Small intestine (tissue), 7 donors: Measurements from ENCODE around the gene CCDC149. TPM values are rescaled to one million over a fixed set of nuclear protein-coding genes. Genes with fewer than 3 reads are reported as not detected.

ENCODE experiments used
- DNase-seq, 2 donors: peaks; one replicate each; pipeline versions ENCODE4 v3.0.0 to v3.0.0-alpha.2; 2013
- FAIRE-seq: peaks from 2 replicates; lab custom pipeline; 2012; peaks lifted over from hg19 to GRCh38; lab: Jason Lieb, UNC
- H3K27ac ChIP-seq, 3 donors: one replicate each; pipeline ENCODE4 v1.5.1; 2013; ENCODE audit warnings: low read length in 2 of 3, mild to moderate bottlenecking in 2 of 3, control low read depth in 1 of 3, inconsistent platforms in 1 of 3, low read depth in 1 of 3, moderate library complexity in 1 of 3
- H3K27me3 ChIP-seq, 3 donors: one replicate each; pipeline ENCODE4 v1.6.1; 2013; ENCODE audit warnings: low read length in 3 of 3, inconsistent platforms in 1 of 3; ENCODE audit not compliant: control insufficient read depth in 3 of 3, insufficient read depth in 3 of 3
- H3K36me3 ChIP-seq, 3 donors: one replicate each; pipeline ENCODE4 v1.6.1; 2013; ENCODE audit warnings: low read length in 3 of 3, inconsistent platforms in 1 of 3, low read depth in 1 of 3, mild to moderate bottlenecking in 1 of 3, moderate library complexity in 1 of 3; ENCODE audit not compliant: control insufficient read depth in 3 of 3, insufficient read depth in 2 of 3
- H3K4me1 ChIP-seq, 3 donors: one replicate each; pipeline ENCODE4 v1.6.1; 2013; ENCODE audit warnings: low read length in 2 of 3, inconsistent platforms in 1 of 3, low read depth in 1 of 3, mild to moderate bottlenecking in 1 of 3, moderate library complexity in 1 of 3; ENCODE audit not compliant: control insufficient read depth in 3 of 3, insufficient read depth in 2 of 3
- H3K4me3 ChIP-seq, 3 donors: one replicate each; pipeline ENCODE4 v1.5.1; 2013; ENCODE audit warnings: low read length in 3 of 3, control low read depth in 1 of 3, inconsistent platforms in 1 of 3, low read depth in 1 of 3, mild to moderate bottlenecking in 1 of 3, moderate library complexity in 1 of 3
- H3K9me3 ChIP-seq, 2 donors: one replicate each; pipeline ENCODE4 v1.6.1; 2013; ENCODE audit warnings: low read depth in 1 of 2, low read length in 1 of 2; ENCODE audit not compliant: control insufficient read depth in 2 of 2, insufficient read depth in 1 of 2
- WGBS, 3 donors: extraction: QIAGEN DNeasy Blood & Tissue Kit; methylation state at CpG; one replicate each; pipeline ENCODE4 v1.1.7; 2013; 5-methylcytosine and 5-hydroxymethylcytosine counted together
- polyA plus RNA-seq, 4 donors: library from polyadenylated mRNA; stranded (reverse) in 3 of 4; unstranded in 1 of 4; fragments of 200-250 nt in 3 of 4; fragments of 120-200 nt in 1 of 4; gene quantifications; one replicate each; pipeline versions ENCODE4 v1.2.1 to v1.2.3, GENCODE V29; 2013
- donor health status: healthy with polysubstance abuse.
- donor health status: control.
- donor health status: control.
- donor health status: Bipolar disorder and iron deficiency.
- donor health status: healthy.

Gene CCDC149
- polyA plus RNA-seq, 4 donors, result 2.2 to 13.2 (median 5.2) TPM

DNA sequence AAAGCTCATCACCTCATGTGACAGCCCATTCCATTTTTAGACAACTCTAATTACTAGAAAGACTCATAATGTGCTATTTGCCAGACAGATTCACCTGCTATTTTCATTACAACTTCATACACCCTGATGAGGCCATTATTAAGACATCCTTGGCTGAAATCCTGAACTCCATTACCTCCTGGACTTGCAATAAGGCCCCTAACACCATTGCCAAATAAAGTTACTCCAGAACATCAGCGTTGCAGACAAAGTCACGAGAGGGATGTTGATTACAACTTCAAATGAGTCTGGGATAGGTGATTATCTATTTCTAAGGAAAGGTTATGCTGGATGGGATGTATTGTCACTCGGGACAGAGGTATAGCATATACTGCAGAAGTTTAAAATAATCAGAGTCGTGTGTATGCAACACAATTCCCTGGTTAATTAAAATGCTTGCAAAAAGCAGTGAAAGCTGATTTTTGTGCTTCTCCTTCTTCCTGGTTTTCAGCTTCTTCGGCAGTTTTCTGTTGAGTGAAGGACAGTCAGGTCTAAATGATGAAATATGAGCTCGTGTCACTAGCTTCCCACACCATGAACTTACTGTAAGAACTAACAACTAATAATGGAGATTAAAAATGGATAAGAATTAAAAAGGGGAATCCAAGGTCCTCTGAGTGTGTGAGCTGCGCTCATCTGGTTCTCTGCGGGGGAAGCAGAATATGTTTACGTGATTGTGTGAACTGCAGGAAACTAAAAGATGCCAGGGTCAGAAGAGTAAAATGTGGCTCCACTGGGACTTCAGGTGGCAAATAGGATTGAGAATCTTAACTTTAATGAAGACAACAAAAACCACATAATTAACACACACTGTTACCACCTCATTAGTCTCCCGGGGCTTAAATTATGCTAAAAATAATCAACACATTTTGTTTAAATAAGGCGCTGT, 135.0 kb downstream of the CCDC149 start:
- H3K36me3 ChIP-seq, result no peaks in the 10 kb centered on the region
- no peaks in the 10 kb centered on the region for H3K4me1 ChIP-seq
- no peak overlapping the region for H3K4me3 ChIP-seq
- WGBS, 3 donors, result 62 to 71% (median 69%) methylated on average over 11 of the region's 11 CpGs
- no peaks in the 10 kb centered on the region for H3K9me3 ChIP-seq
- DNase-seq (no peak), FAIRE-seq (no peak)
- no peaks in the 10 kb centered on the region for H3K27me3 ChIP-seq
- no peak overlapping the region for H3K27ac ChIP-seq

DNA sequence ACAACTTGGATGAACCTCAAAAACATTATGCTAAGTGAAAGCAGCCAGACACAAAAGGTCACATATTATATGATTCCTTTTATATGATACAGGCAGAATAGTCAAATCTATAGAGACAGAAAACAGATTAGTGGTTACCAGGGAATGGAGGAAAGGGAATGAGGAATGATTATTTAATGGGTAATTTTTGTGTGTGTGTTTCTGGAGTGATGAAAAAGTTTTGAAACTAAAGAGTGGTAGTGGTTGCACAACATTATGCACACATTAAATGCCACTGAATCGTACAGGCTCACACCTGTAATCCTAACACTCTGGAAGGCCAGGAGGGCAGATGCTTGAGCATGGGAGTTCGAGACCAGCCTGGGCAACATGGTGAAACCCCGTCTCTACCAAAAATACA, 137.1 kb downstream of the CCDC149 start:
- Histone ChIP-seq H3K4me3 (no peak overlapping the region), H3K4me1 (no peaks in the 10 kb centered on the region), H3K27ac (no peak overlapping the region), H3K9me3 (no peaks in the 10 kb centered on the region), H3K36me3 (no peaks in the 10 kb centered on the region), H3K27me3 (peaks cover 0 to 3% (median 0%) of the 10 kb centered on the region in 3 donors)
- DNase-seq, result no peak
- WGBS, 3 donors, result 81 to 91% (median 82%) methylated on average over 3 of the region's 3 CpGs
- no peak for FAIRE-seq

DNA sequence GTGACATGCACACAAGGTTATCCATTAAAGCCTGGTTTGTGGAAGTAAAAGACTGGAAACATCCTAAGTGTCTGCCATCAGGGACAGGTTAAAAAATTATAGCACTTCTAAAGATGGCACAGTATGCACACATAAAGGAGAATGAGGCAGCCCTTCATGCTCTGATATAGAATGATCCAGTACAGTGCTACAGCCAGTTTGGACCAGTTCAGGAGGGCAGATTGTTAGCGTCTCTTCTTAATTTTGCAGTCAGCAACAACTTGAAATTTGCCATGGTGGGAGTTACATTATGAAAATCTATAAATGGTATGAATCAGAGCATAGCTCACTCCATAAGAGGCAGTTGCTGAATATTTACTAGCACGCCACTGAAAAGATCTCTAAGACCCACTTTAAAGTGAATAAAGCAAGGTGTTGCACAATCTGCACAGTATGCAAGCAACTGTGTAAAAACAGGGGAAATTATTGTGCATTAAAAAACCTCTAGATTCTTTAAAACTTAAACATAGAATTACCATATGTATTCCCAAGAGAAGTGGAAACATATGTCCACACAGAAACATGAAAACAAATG, 137.7 kb downstream of the CCDC149 start:
- no peak for FAIRE-seq
- Histone ChIP-seq H3K27me3 (peaks cover 0 to 3% (median 0%) of the 10 kb centered on the region in 3 donors), H3K27ac (no peak overlapping the region), H3K4me1 (peaks cover 0 to 4% (median 0%) of the 10 kb centered on the region in 3 donors), H3K9me3 (no peaks in the 10 kb centered on the region), H3K4me3 (no peak overlapping the region), H3K36me3 (no peaks in the 10 kb centered on the region)
- 71 to 87% (median 80%) methylated on average over 2 of the region's 2 CpGs for WGBS, 3 donors
- no peak for DNase-seq

DNA sequence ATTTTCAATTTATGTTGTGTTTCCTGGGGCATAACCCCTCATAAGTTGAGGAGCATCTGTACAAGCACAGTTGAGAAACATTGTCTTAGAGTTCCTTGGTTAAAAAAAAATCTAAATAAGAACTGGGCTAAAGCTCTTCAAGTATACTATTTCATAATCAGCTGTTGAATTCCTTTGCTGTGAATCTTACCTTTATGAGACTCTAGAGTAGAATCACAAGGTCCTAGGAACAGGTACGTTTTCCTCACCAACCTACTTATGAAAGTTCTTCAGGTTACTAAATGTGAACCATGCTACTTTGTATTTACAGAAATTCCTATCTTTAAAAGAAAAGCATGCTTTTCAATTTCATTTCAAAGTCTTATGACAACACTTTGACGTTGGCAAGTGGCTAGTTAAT, 138.4 kb downstream of the CCDC149 start:
- Histone ChIP-seq H3K4me1 (peaks cover 0 to 4% (median 0%) of the 10 kb centered on the region in 3 donors), H3K4me3 (no peak overlapping the region), H3K27me3 (peaks cover 0 to 3% (median 0%) of the 10 kb centered on the region in 3 donors), H3K9me3 (no peaks in the 10 kb centered on the region), H3K27ac (no peak overlapping the region), H3K36me3 (no peaks in the 10 kb centered on the region)
- no peak for DNase-seq
- no peak for FAIRE-seq
- WGBS, 3 donors, result 24 to 34% (median 32%) methylated on average over 2 of the region's 2 CpGs

DNA sequence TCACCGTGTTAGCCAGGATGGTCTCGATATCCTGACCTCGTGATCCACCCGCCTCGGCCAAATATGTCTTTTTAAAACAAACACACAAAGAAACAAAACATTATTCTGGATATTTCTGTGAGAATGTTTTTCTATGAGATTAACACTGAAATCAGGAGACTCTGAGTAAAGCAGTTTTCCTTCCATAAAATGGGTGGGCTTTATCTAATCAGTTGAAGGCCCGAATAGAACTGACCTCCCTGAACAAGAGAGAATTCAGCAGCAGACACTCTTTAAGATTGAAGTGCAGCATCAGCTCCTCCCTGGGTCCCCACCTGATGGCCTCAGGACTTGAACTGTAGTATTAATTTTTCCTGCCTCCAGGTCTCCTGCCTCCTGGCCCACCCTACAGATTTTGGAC, 139.9 kb downstream of the CCDC149 start:
- Histone ChIP-seq H3K4me3 (no peak overlapping the region), H3K9me3 (no peaks in the 10 kb centered on the region), H3K4me1 (peaks cover 0 to 4% (median 0%) of the 10 kb centered on the region in 3 donors), H3K36me3 (no peaks in the 10 kb centered on the region), H3K27me3 (peaks cover 0 to 3% (median 0%) of the 10 kb centered on the region in 3 donors), H3K27ac (no peak overlapping the region)
- no peak for FAIRE-seq
- DNase-seq, result no peak
- WGBS, 3 donors, result 95 to 97% (median 95%) methylated on average over 6 of the region's 6 CpGs

DNA sequence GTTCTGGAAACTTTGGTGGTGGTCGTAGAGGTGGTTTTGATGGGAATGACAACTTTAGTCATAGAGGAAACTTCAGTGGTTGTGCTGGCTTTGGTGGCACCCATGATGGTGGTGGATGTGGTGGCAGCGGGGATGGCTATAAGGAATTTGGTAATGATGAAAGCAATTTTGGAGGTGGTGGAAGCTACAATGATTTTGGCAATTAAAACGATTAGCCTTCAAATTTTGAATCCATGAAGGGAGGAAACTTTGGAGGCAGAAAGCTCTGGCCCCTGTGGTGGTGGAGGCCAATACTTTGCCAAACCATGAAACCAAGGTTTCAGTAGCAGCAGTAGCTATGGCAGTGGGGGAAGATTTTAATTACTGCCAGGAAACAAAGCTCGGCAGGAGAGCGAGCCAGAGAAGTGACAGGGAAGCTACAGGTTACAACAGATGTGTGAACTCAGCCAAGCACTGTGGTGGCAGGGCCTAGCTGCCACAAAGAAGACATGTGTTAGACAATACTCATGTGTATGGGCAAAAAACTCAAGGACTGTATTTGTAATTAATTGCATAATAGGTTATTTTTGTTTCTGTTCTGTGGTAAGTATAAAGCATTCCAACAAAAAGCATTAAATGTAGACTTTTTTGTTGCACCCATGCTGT, 140.7 kb downstream of the CCDC149 start:
- Histone ChIP-seq H3K27ac (no peak overlapping the region), H3K4me3 (no peak overlapping the region), H3K9me3 (no peaks in the 10 kb centered on the region), H3K27me3 (peaks cover 0 to 3% (median 0%) of the 10 kb centered on the region in 3 donors), H3K36me3 (no peaks in the 10 kb centered on the region), H3K4me1 (peaks cover 0 to 4% (median 0%) of the 10 kb centered on the region in 3 donors)
- DNase-seq, result no peak
- 79 to 87% (median 80%) methylated on average over 5 of the region's 5 CpGs for WGBS, 3 donors
- FAIRE-seq, result no peak

DNA sequence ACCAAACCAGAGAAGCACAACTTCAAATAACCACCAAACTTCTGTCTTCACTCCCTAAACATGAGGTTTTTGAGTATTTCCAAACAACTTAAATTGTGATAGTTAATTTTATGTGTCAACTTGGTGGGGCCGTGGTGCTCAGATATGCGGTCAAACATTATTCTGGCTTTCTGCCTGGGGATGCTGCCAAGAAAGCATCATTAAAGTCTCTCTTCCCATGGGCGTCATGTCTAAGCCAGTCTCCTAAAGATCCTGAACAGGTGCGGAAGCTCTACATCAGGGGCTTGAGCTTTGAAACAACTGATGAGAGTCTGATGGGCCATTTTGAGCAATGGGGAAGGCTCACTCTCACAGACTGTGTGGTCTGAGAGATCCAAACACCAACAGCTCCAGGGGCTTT, 141.6 kb downstream of the CCDC149 start:
- FAIRE-seq (no peak), DNase-seq (no peak)
- WGBS, 3 donors, result 66 to 69% (median 69%) methylated on average over 4 of the region's 4 CpGs
- Histone ChIP-seq H3K36me3 (no peaks in the 10 kb centered on the region), H3K9me3 (no peaks in the 10 kb centered on the region), H3K4me1 (peaks cover 0 to 4% (median 0%) of the 10 kb centered on the region in 3 donors), H3K27me3 (peaks cover 0 to 3% (median 0%) of the 10 kb centered on the region in 3 donors), H3K4me3 (no peak overlapping the region), H3K27ac (no peak overlapping the region)

DNA sequence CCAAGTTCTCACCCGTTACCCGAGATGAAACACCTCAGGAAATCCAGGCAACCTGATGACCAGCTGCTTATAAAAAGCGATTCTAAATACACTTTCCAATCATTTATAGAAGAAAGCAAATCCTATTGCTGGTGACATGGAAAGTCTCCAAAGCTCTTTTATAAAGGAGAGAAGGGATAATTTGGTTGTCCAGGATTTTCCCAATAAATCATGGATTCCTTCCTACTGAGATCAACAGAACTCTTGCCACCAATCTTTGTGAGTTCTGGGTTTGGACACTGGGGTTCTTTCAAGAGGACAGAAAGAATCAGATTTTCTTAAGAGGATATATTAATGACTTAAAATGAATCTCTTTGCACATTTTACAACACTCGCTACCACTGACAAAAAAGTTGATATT, 142.2 kb downstream of the CCDC149 start:
- FAIRE-seq (no peak), DNase-seq (no peak)
- Histone ChIP-seq H3K36me3 (no peaks in the 10 kb centered on the region), H3K27me3 (peaks cover 0 to 3% (median 0%) of the 10 kb centered on the region in 3 donors), H3K4me1 (peaks cover 0 to 4% (median 0%) of the 10 kb centered on the region in 3 donors), H3K4me3 (no peak overlapping the region), H3K27ac (no peak overlapping the region), H3K9me3 (no peaks in the 10 kb centered on the region)
- 77 to 91% (median 90%) methylated on average over 4 of the region's 4 CpGs for WGBS, 3 donors
